Adrenal gland (tissue), 12 donors: ENCODE results near the gene RNF135. TPM values are rescaled to one million over a fixed set of nuclear protein-coding genes. Genes with fewer than 3 reads are reported as not detected.
A peak's percentile ranks its signal among the peaks of the same experiment; 100 is the strongest.
"Not testable (repeated sequence)": the region's sequence is repeated elsewhere in the genome, so short reads cannot be mapped to it uniquely, and the experiment has no call there.

Experiments used
- DNase-seq, 7 donors: peaks; one replicate each; pipeline ENCODE4 v3.0.0-alpha.2; 2019 to 2020
- H3K27ac ChIP-seq, 5 donors: fragments of 200-600 bp; sonication (generic) in 4 of 5; 1 replicate in 3 of 5; 2 replicates in 2 of 5; pipeline versions ENCODE4 v1.5.1 to v1.8.0; 2016 to 2020; ENCODE audit warnings: mild to moderate bottlenecking in 1 of 5
- H3K27me3 ChIP-seq: fragments of 200-600 bp; 2 replicates; pipeline ENCODE4 v1.8.0; 2021
- H3K36me3 ChIP-seq, 2 donors: fragments of 200-600 bp; replicated peaks in 1 of 2; 1 replicate in 1 of 2; 2 replicates in 1 of 2; pipeline versions ENCODE4 v1.5.1 to v1.8.0; 2018 to 2022
- H3K4me1 ChIP-seq, 2 donors: fragments of 200-600 bp; replicated peaks in 1 of 2; 1 replicate in 1 of 2; 2 replicates in 1 of 2; pipeline versions ENCODE4 v1.5.1 to v1.8.0; 2018 to 2021
- H3K4me3 ChIP-seq, 4 donors: fragments of 200-600 bp; sonication (generic) in 3 of 4; one replicate each; pipeline ENCODE4 v1.5.1; 2016 to 2018
- H3K9me3 ChIP-seq, 3 donors: fragments of 200-600 bp; sonication (generic) in 1 of 3; replicated peaks in 1 of 3; 1 replicate in 2 of 3; 2 replicates in 1 of 3; pipeline versions ENCODE4 v1.5.1 to v1.8.0; 2016 to 2021
- CTCF ChIP-seq, 6 experiments: fragments of 450-650 bp in 4 of 6; fragments of 200-600 bp in 2 of 6; sonication (generic) in 1 of 6; IDR thresholded peaks; 1 replicate in 5 of 6; 2 replicates in 1 of 6; pipeline versions ENCODE4 v1.5.1 to v1.8.0; 2016 to 2021; ENCODE audit warnings: antibody characterized with exemption in 6 of 6, mild to moderate bottlenecking in 2 of 6, moderate library complexity in 1 of 6
- POLR2A ChIP-seq, 2 donors: fragments of 450-650 bp; IDR thresholded peaks; one replicate each; pipeline ENCODE4 v1.6.1; 2017; ENCODE audit warnings: antibody characterized with exemption in 2 of 2, mild to moderate bottlenecking in 2 of 2, moderate library complexity in 1 of 2
- WGBS, 4 donors: extraction: QIAGEN DNeasy Blood & Tissue Kit in 2 of 4; methylation state at CpG; one replicate each; pipeline versions ENCODE4 v1.1.5 to v1.1.7; 2013 to 2017; 5-methylcytosine and 5-hydroxymethylcytosine counted together
- intact Hi-C, 2 donors: fragments of 100-400 bp; cut with DNase I; formaldehyde crosslinking; loops; one replicate each; pipeline versions ENCODE4 v1.14.1 to v1.15.0; 2022 to 2023
- polyA plus RNA-seq, 3 donors: library from polyadenylated mRNA; stranded (reverse); fragments of 200-250 nt in 2 of 3; fragments of 350-450 nt in 1 of 3; fragmentation: Illumina TruSeq in 1 of 3; extraction: RNeasy Lipid Tissue Mini Kit (QIAGEN cat#74804) in 1 of 3; gene quantifications; one replicate each; pipeline ENCODE4 v1.2.3, GENCODE V29; 2013 to 2014
- total RNA-seq, 9 donors: library from RNA; depleted of rRNA in 4 of 9; stranded (reverse); fragments of >200 nt in 4 of 9; fragments of 120-200 nt in 1 of 9; fragmentation: NEBNext Ultra II Directional in 1 of 9; extraction: Animal tissue kit (Norgen Biotek cat#: 25700) in 1 of 9; gene quantifications; one replicate each; pipeline versions ENCODE4 v1.1.0 to v1.2.4, GENCODE V29; 2013 to 2023
- donor health status: healthy with polysubstance abuse.
- donor health status: Bipolar disorder and iron deficiency.
- donor health status: DM: yes; HTN: yes; CAD: no.
- donor health status: DM: no; HTN: no; CAD: no.
- donor health status: DM: no; HTN: no; CAD: no.
- donor health status: DM: yes; HTN: yes; CAD: no.

RNF135 gene
- total and polyA plus RNA-seq, 12 donors = 7.4 to 35.6 (median 21.5) TPM

- Histone ChIP-seq H3K36me3 (peaks cover 0 to 8% of the 10 kb centered on the region in 2 donors), H3K9me3 (no peaks in the 10 kb centered on the region), H3K27me3 (no peaks in the 10 kb centered on the region), H3K4me1 (no peaks in the 10 kb centered on the region), H3K4me3 (no peak overlapping the region), H3K27ac (no peak overlapping the region)
- WGBS, 4 donors = 86 to 91% (median 89%) methylated on average over 2 of the region's 2 CpGs
- no peak for TF ChIP-seq POLR2A (IDR thresholded peaks at IDR 0.05)
- TF ChIP-seq CTCF (IDR thresholded peaks at IDR 0.05) = no peak
- no peak for DNase-seq
- intact Hi-C loops = no loop called here
These were observed 33.3 kb downstream of the RNF135 start for GRCh38 chr17:31004160-31004559.

GRCh38 chr17:31007695-31008373 is 37.0 kb downstream of the RNF135 start:
- Histone ChIP-seq H3K9me3 (no peaks in the 10 kb centered on the region), H3K36me3 (no peaks in the 10 kb centered on the region), H3K4me3 (peak overlapping the region in 3 of 4 donors; percentile 11 to 86 (median 68)), H3K27ac (peak overlapping the region in 4 of 5 donors; percentile 59 to 80 (median 76)), H3K4me1 (no peaks in the 10 kb centered on the region), H3K27me3 (no peaks in the 10 kb centered on the region)
- no peak for DNase-seq
- no peak for TF ChIP-seq CTCF (IDR thresholded peaks at IDR 0.05)
- intact Hi-C loops = no loop called here
- 67 to 72% (median 69%) methylated on average over 9 of the region's 9 CpGs for WGBS, 4 donors

GRCh38 chr17:31008374-31009041 is 37.7 kb downstream of the RNF135 start:
- no peaks in the 10 kb centered on the region for H3K27me3 ChIP-seq
- DNase-seq = peak; percentile 53 to 68 (median 55)
- no peaks in the 10 kb centered on the region for H3K4me1 ChIP-seq
- intact Hi-C loops = no loop called here
- TF ChIP-seq CTCF (IDR thresholded peaks at IDR 0.05) = no peak
- TF ChIP-seq POLR2A (IDR thresholded peaks at IDR 0.05) = peak in 1 of 2 donors; percentile 62
- peak overlapping the region in 3 of 4 donors; percentile 11 to 86 (median 68) for H3K4me3 ChIP-seq
- no peaks in the 10 kb centered on the region for H3K36me3 ChIP-seq
- 2 to 9% (median 4%) methylated on average over 9 to 65 of the region's 65 CpGs for WGBS, 4 donors
- no peaks in the 10 kb centered on the region for H3K9me3 ChIP-seq
- H3K27ac ChIP-seq = peak overlapping the region in 4 of 5 donors; percentile 59 to 80 (median 76)

- H3K36me3 ChIP-seq, H3K9me3 ChIP-seq, intact Hi-C loops, H3K4me1 ChIP-seq, H3K27me3 ChIP-seq: not testable (repeated sequence)
- WGBS, 4 donors = 43 to 65% (median 53%) methylated on average over 28 to 33 of the region's 34 CpGs
- peak in 1 of 7 donors; percentile 18 for DNase-seq
- Histone ChIP-seq H3K27ac (peak overlapping the region in 3 of 5 donors; percentile 75 to 80 (median 77)), H3K4me3 (peak overlapping the region in 3 of 4 donors; percentile 11 to 86 (median 68))
These were observed 38.3 kb downstream of the RNF135 start for GRCh38 chr17:31009042-31009702.

GRCh38 chr17:31010014-31010413 is 39.2 kb downstream of the RNF135 start:
- H3K4me3 ChIP-seq, H3K4me1 ChIP-seq, DNase-seq, H3K27me3 ChIP-seq, intact Hi-C loops, H3K36me3 ChIP-seq, H3K9me3 ChIP-seq: not testable (repeated sequence)
- 66 to 84% (median 84%) methylated on average over 2 to 3 of the region's 3 CpGs for WGBS, 4 donors
- H3K27ac ChIP-seq = peak overlapping the region in 2 of 5 donors; percentile 32 to 33
